GM23338 (cell line): ENCODE data around the gene AKAP13. TPM values are rescaled to one million over a fixed set of nuclear protein-coding genes. Genes with fewer than 3 reads are reported as not detected.

Experiments
- ATAC-seq: fragments of 200-7000 bp; cut with Tn5 transposase; 3 replicates; pipeline ENCODE4 v1.9.1; 2020
- DNase-seq: peaks from one replicate; pipeline ENCODE4 v3.0.0-alpha.2; 2015; ENCODE audit warnings: low spot score
- H2AFZ ChIP-seq: fragments of 200-600 bp; sonication (generic); 2 replicates; pipeline ENCODE4 v1.8.0; 2016; ENCODE audit warnings: antibody characterized with exemption, mild to moderate bottlenecking, moderate library complexity
- H3F3A ChIP-seq: fragments of 200-600 bp; sonication (generic); replicated peaks from 2 replicates; pipeline ENCODE4 v1.8.0; 2017; ENCODE audit warnings: antibody characterized with exemption, mixed run types, low read depth
- H3K27ac ChIP-seq: fragments of 200-600 bp; sonication (generic); 2 replicates; pipeline ENCODE4 v1.6.1; 2016; ENCODE audit warnings: low read depth
- H3K27me3 ChIP-seq: fragments of 200-600 bp; sonication (generic); 2 replicates; pipeline ENCODE4 v1.8.0; 2016; ENCODE audit warnings: mild to moderate bottlenecking, mixed run types, moderate library complexity; ENCODE audit not compliant: insufficient read depth
- H3K36me3 ChIP-seq: fragments of 200-600 bp; sonication (generic); 2 replicates; pipeline ENCODE4 v1.8.0; 2016; ENCODE audit warnings: mild to moderate bottlenecking; ENCODE audit not compliant: insufficient read depth
- H3K4me1 ChIP-seq: fragments of 200-600 bp; sonication (generic); 2 replicates; pipeline ENCODE4 v1.8.0; 2016; ENCODE audit warnings: mild to moderate bottlenecking, moderate library complexity; ENCODE audit not compliant: insufficient read depth
- H3K4me2 ChIP-seq: fragments of 200-600 bp; sonication (generic); 2 replicates; pipeline ENCODE4 v1.7.1; 2017; ENCODE audit warnings: mixed run types
- H3K4me3 ChIP-seq: fragments of 200-600 bp; sonication (generic); 2 replicates; pipeline ENCODE4 v1.6.1; 2016; ENCODE audit warnings: mixed run types
- H3K79me2 ChIP-seq: fragments of 200-600 bp; sonication (generic); replicated peaks from 2 replicates; pipeline ENCODE4 v1.8.0; 2017; ENCODE audit warnings: mild to moderate bottlenecking; ENCODE audit not compliant: insufficient read depth
- H3K9me2 ChIP-seq: fragments of 200-600 bp; sonication (generic); 2 replicates; pipeline ENCODE4 v1.8.0; 2017; ENCODE audit not compliant: insufficient read depth
- H4K20me1 ChIP-seq: fragments of 200-600 bp; sonication (generic); replicated peaks from 2 replicates; pipeline ENCODE4 v1.8.0; 2017; ENCODE audit warnings: mild to moderate bottlenecking; ENCODE audit not compliant: insufficient read depth
- H3K27ac Mint-ChIP-seq: 2 replicates; pipeline ENCODE4 v1.8.0; 2020; ENCODE audit warnings: inconsistent platforms, mild to moderate bottlenecking, moderate library complexity, mixed read lengths
- H3K27me3 Mint-ChIP-seq: 3 replicates; pipeline ENCODE4 v1.8.0; 2022; ENCODE audit warnings: low read depth, mild to moderate bottlenecking, moderate library complexity, mixed read lengths, inconsistent platforms; ENCODE audit not compliant: insufficient read depth, poor library complexity
- H3K36me3 Mint-ChIP-seq: 3 replicates; pipeline ENCODE4 v1.8.0; 2021; ENCODE audit warnings: low read depth, mild to moderate bottlenecking, inconsistent platforms, moderate library complexity, mixed read lengths
- H3K4me1 Mint-ChIP-seq: 3 replicates; pipeline ENCODE4 v1.8.0; 2020; ENCODE audit warnings: mild to moderate bottlenecking, inconsistent platforms, mixed read lengths
- H3K4me3 Mint-ChIP-seq: 3 replicates; pipeline ENCODE4 v1.8.0; 2021; ENCODE audit warnings: moderate library complexity, mild to moderate bottlenecking, inconsistent platforms, mixed read lengths
- H3K9me3 Mint-ChIP-seq: 3 replicates; pipeline ENCODE4 v1.8.0; 2020; ENCODE audit warnings: moderate library complexity, mild to moderate bottlenecking, inconsistent platforms, mixed read lengths
- CREB1 ChIP-seq: fragments of 250-450 bp; sonication (Bioruptor Pico); IDR thresholded peaks from 2 replicates; pipeline ENCODE4 v1.5.0; 2020; ENCODE audit warnings: low read depth, mild to moderate bottlenecking, moderate library complexity
- CTCF ChIP-seq, 2 experiments: fragments of 200-600 bp in 1 of 2; sonication (generic) in 1 of 2; conservative IDR thresholded peaks; 2 replicates each; pipeline versions ENCODE4 v1.5.1 to v1.6.1; 2016 to 2017; ENCODE audit warnings: antibody characterized with exemption in 2 of 2, low read depth in 2 of 2, mild to moderate bottlenecking in 2 of 2, moderate library complexity in 1 of 2
- ETS1 ChIP-seq: IDR thresholded peaks from 2 replicates; pipeline ENCODE4 v1.6.1; 2016; ENCODE audit warnings: antibody characterized with exemption
- EZH2 ChIP-seq: fragments of 200-600 bp; sonication (generic); IDR thresholded peaks from one replicate; pipeline ENCODE4 v1.8.0; 2017; ENCODE audit warnings: antibody characterized with exemption, mild to moderate bottlenecking, low read depth; ENCODE audit not compliant: unreplicated experiment
- EZH2phosphoT487 ChIP-seq: fragments of 200-600 bp; sonication (generic); IDR thresholded peaks from one replicate; pipeline ENCODE4 v1.8.1; 2018; ENCODE audit warnings: antibody characterized with exemption; ENCODE audit not compliant: unreplicated experiment
- JUNB ChIP-seq: IDR thresholded peaks from one replicate; pipeline ENCODE4 v1.6.1; 2016; ENCODE audit warnings: antibody characterized with exemption; ENCODE audit not compliant: unreplicated experiment
- NANOG ChIP-seq: IDR thresholded peaks from 2 replicates; pipeline ENCODE4 v1.6.1; 2016; ENCODE audit warnings: antibody characterized with exemption, borderline replicate concordance
- POLR2AphosphoS5 ChIP-seq: IDR thresholded peaks from 2 replicates; pipeline ENCODE4 v1.6.1; 2016; ENCODE audit warnings: antibody characterized with exemption, low read depth
- REST ChIP-seq: IDR thresholded peaks from one replicate; pipeline ENCODE4 v1.6.1; 2018; ENCODE audit warnings: antibody characterized with exemption; ENCODE audit not compliant: unreplicated experiment
- STAT1 ChIP-seq: IDR thresholded peaks from one replicate; pipeline ENCODE4 v1.6.1; 2016; ENCODE audit warnings: antibody characterized with exemption; ENCODE audit not compliant: unreplicated experiment
- ZNF114 ChIP-seq: fragments of 250-450 bp; sonication (Bioruptor Pico); IDR thresholded peaks from 2 replicates; pipeline ENCODE4 v1.5.0; 2020; ENCODE audit warnings: mild to moderate bottlenecking, moderate library complexity
- ZNF331 ChIP-seq: fragments of 250-450 bp; sonication (Bioruptor Pico); IDR thresholded peaks from 2 replicates; pipeline ENCODE4 v1.5.0; 2020; ENCODE audit warnings: low read depth, mild to moderate bottlenecking, moderate library complexity
- ZNF462 ChIP-seq: fragments of 250-450 bp; sonication (Bioruptor Pico); IDR thresholded peaks from 2 replicates; pipeline ENCODE4 v1.5.0; 2020; ENCODE audit warnings: mild to moderate bottlenecking, moderate library complexity
- polyA plus RNA-seq: library from polyadenylated mRNA; unstranded; fragments of >200 nt; fragmentation: Nextera tagmentation; extraction: Ambion mirVana; gene quantifications from 2 replicates; pipeline ENCODE4 v1.2.1, GENCODE V29; 2016
- total RNA-seq: library from RNA; depleted of rRNA; stranded (reverse); fragments of >200 nt; shearing (Covaris generic); gene quantifications from 2 replicates; pipeline ENCODE4 v1.2.3, GENCODE V29; 2014

Gene AKAP13
- total and polyA plus RNA-seq, 2 experiments from 2014 or later, result 46.2 to 60.7 TPM

- no peak for TF ChIP-seq REST
- TF ChIP-seq CREB1 (CRISPR knock-in tag), result no peak
- TF ChIP-seq ZNF462 (CRISPR knock-in tag), result no peak
- TF ChIP-seq ETS1, result no peak
- no peak for TF ChIP-seq JUNB
- no peak for TF ChIP-seq NANOG
- TF ChIP-seq POLR2AphosphoS5, result no peak
- TF ChIP-seq STAT1, result no peak
- no peak for TF ChIP-seq CTCF (conservative IDR thresholded peaks at IDR 0.05; ENCODE audit: low read depth in 2 of 2)
- no peak for TF ChIP-seq EZH2phosphoT487
- TF ChIP-seq ZNF114 (CRISPR knock-in tag), result no peak
- no peak for TF ChIP-seq ZNF331 (CRISPR knock-in tag)
- no peak for TF ChIP-seq EZH2
- ATAC-seq (no peak), DNase-seq (no peak)
- H3K9me2 ChIP-seq, result no peaks in the 10 kb centered on the region
- no peaks in the 10 kb centered on the region for H3K4me1 Mint-ChIP-seq
- H3K27me3 ChIP-seq, result no peaks in the 10 kb centered on the region
- H4K20me1 ChIP-seq, result no peaks in the 10 kb centered on the region
- no peaks in the 10 kb centered on the region for H3K9me3 Mint-ChIP-seq
- H3K27ac ChIP-seq, result no peak overlapping the region
- H3F3A ChIP-seq, result no peaks in the 10 kb centered on the region
- H3K36me3 Mint-ChIP-seq, result no peaks in the 10 kb centered on the region
- no peaks in the 10 kb centered on the region for H3K27me3 Mint-ChIP-seq
- no peaks in the 10 kb centered on the region for H3K4me1 ChIP-seq
- no peak overlapping the region for H3K4me3 ChIP-seq
- no peak overlapping the region for H3K4me3 Mint-ChIP-seq
- H3K4me2 ChIP-seq, result no peak overlapping the region
- H3K27ac Mint-ChIP-seq, result no peak overlapping the region
- no peaks in the 10 kb centered on the region for H3K79me2 ChIP-seq
- no peaks in the 10 kb centered on the region for H3K36me3 ChIP-seq
- H2AFZ ChIP-seq, result no peak overlapping the region
Observed at GRCh38 chr15:85354461-85354860, 25.9 kb upstream of the AKAP13 start.
